ENCODE data around the gene EPAS1. TPM values are rescaled to one million over a fixed set of nuclear protein-coding genes. Genes with fewer than 3 reads are reported as not detected.
A peak's percentile ranks its signal among the peaks of the same experiment; 100 is the strongest.

EPAS1 gene
- total RNA-seq, 6 experiments from 2014 or later = 101 to 232 (median 170) TPM

DNA sequence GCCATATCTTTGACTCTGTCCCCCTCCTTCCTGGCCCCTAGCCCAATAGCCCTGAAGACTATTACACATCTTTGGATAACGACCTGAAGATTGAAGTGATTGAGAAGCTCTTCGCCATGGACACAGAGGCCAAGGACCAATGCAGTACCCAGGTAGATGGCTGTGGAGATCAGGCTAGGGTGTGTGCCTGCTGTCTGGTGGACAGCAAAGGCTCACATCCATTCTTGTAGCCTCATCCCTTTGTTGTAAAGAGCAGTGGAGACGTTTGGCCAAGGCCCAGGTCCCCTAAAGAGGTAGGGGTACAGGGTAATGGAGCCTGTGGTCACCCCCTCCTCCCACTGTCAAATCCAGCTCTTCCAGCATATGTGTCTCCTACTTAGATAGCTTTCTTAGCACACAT, 81.4 kb downstream of the EPAS1 start:
- intact Hi-C loops (cut with DNase I) = no loop called here
- no peak overlapping the region for H3K4me3 ChIP-seq
- H3K27me3 ChIP-seq = no peaks in the 10 kb centered on the region
- H3K36me3 ChIP-seq = peaks cover 33 to 98% (median 68%) of the 10 kb centered on the region in 4 donors
- no peak for DNase-seq
- no peak overlapping the region for H3K27ac ChIP-seq
- no peaks in the 10 kb centered on the region for H3K4me1 ChIP-seq
- no peaks in the 10 kb centered on the region for H3K9me3 ChIP-seq
- no peak for TF ChIP-seq POLR2A (IDR thresholded peaks at IDR 0.05)
- TF ChIP-seq, protein P1, sequence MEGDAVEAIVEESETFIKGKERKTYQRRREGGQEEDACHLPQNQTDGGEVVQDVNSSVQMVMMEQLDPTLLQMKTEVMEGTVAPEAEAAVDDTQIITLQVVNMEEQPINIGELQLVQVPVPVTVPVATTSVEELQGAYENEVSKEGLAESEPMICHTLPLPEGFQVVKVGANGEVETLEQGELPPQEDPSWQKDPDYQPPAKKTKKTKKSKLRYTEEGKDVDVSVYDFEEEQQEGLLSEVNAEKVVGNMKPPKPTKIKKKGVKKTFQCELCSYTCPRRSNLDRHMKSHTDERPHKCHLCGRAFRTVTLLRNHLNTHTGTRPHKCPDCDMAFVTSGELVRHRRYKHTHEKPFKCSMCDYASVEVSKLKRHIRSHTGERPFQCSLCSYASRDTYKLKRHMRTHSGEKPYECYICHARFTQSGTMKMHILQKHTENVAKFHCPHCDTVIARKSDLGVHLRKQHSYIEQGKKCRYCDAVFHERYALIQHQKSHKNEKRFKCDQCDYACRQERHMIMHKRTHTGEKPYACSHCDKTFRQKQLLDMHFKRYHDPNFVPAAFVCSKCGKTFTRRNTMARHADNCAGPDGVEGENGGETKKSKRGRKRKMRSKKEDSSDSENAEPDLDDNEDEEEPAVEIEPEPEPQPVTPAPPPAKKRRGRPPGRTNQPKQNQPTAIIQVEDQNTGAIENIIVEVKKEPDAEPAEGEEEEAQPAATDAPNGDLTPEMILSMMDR (IDR thresholded peaks at IDR 0.05) = no peak
- 71% methylated on average over 3 of the region's 3 CpGs for WGBS (ENCODE audit: insufficient coverage, low coverage, low lambda C conversion rate, missing lambda C conversion rate)
- no peak for ATAC-seq

DNA sequence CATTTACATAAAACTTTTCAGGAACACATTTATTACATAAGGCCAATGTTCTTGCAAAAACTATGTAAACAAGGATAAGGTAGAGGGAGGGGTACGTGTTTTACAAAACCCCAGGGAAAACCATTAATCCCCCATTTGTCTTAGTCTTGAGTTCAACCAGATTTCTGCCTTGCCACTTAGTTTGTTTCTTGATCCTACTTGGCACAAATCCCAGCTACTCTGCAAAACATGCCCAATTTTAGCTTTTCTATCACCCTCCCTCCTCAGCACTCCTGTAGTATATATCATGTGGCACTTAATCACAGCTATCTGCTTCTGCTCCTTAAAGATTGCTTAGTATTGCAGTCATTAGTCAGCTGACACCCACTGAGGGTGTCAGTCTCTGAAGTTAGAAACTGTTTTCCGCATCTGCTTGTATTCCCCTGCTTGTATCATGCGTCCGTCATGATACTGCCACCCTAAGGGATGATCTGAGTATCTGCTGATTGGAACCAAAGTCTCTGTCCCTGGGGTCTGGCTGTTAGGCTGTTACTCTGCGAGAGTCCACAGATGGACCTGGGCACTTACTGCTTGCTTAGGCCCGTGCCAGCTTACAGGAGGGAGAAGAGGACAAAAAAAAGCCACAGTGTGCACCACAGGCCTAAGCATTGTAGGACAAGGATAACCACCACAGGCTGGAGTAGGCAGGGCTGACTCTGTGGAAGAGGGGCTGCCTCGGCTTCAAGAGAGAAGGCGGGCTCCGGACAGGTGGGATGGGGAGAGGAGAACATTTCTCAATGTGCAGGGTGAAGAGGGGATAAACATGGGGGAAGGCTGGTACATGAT, 82.2 kb downstream of the EPAS1 start:
- ATAC-seq = no peak

DNA sequence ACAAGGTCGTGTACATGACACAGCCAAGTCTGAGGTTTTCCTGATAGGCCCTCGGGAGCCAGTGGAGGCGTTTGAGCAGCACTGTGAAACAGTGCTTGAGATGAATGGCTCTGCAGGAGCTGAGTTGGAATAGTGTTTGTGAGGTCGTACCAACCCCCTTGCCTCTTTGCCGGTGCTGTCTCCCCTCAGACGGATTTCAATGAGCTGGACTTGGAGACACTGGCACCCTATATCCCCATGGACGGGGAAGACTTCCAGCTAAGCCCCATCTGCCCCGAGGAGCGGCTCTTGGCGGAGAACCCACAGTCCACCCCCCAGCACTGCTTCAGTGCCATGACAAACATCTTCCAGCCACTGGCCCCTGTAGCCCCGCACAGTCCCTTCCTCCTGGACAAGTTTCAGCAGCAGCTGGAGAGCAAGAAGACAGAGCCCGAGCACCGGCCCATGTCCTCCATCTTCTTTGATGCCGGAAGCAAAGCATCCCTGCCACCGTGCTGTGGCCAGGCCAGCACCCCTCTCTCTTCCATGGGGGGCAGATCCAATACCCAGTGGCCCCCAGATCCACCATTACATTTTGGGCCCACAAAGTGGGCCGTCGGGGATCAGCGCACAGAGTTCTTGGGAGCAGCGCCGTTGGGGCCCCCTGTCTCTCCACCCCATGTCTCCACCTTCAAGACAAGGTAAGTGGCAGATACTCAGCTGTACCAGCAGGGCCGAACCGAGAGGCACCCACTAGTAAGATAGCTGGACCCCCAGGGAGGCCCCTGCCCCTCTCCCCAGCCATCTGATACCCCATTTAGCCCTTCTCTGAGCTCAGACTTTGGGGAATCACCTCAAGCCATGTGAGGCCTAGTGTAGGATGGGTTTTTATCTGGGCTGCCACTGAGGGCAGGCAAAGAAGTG, 83.1 kb downstream of the EPAS1 start:
- DNase-seq (no peak), ATAC-seq (no peak)
- no peaks in the 10 kb centered on the region for H3K4me1 ChIP-seq
- no peaks in the 10 kb centered on the region for H3K9me3 ChIP-seq
- 80% methylated on average over 1 of the region's 22 CpGs for WGBS (ENCODE audit: insufficient coverage, low coverage, low lambda C conversion rate, missing lambda C conversion rate)
- H3K27me3 ChIP-seq = no peaks in the 10 kb centered on the region
- H3K4me3 ChIP-seq = no peak overlapping the region
- TF ChIP-seq, protein P1 (IDR thresholded peaks at IDR 0.05) = no peak
- TF ChIP-seq POLR2A (IDR thresholded peaks at IDR 0.05) = no peak
- no peak overlapping the region for H3K27ac ChIP-seq
- peaks cover 29 to 99% (median 64%) of the 10 kb centered on the region in 4 donors for H3K36me3 ChIP-seq
- intact Hi-C loops (cut with DNase I) = no loop called here

More for the DNA sequence above, 82.2 kb downstream of the EPAS1 start:
- no peak overlapping the region for H3K4me3 ChIP-seq
- TF ChIP-seq, protein P1 (IDR thresholded peaks at IDR 0.05) = no peak
- TF ChIP-seq POLR2A (IDR thresholded peaks at IDR 0.05) = no peak
- H3K27me3 ChIP-seq = no peaks in the 10 kb centered on the region
- intact Hi-C loops (cut with DNase I) = no loop called here
- H3K4me1 ChIP-seq = no peaks in the 10 kb centered on the region
- WGBS (ENCODE audit: insufficient coverage, low coverage, low lambda C conversion rate, missing lambda C conversion rate) = 64% methylated on average over 8 of the region's 9 CpGs
- no peak overlapping the region for H3K27ac ChIP-seq
- no peak for DNase-seq
- no peaks in the 10 kb centered on the region for H3K9me3 ChIP-seq
- H3K36me3 ChIP-seq = peaks cover 33 to 98% (median 66%) of the 10 kb centered on the region in 4 donors

DNA sequence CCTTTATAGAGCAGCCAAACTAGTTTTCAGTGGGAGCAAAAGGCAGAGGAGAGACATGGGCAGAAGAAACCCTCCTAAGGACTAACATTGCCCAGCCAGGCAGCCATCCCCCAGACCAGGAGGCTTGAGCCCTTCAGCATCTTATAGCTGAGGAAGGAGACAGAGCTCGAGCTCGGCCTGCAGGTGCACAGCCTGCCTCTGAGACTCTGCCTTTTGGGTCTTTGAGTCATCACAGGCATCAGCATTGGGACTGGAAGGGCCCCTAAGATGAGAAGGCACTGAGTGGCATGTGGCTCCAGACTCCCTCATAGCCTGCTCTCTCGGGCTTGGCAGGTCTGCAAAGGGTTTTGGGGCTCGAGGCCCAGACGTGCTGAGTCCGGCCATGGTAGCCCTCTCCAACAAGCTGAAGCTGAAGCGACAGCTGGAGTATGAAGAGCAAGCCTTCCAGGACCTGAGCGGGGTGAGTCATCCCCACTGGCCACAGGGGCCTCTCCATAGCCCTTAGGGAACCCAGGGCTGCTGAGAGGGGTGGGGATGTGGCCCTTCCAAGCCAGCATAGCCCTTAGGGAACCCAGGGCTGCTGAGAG, 84.1 kb downstream of the EPAS1 start:
- Histone ChIP-seq H3K9me3 (no peaks in the 10 kb centered on the region), H3K4me1 (peaks cover 0 to 3% (median 0%) of the 10 kb centered on the region in 4 donors), H3K27ac (no peak overlapping the region), H3K4me3 (no peak overlapping the region), H3K36me3 (peaks cover 27 to 99% (median 62%) of the 10 kb centered on the region in 4 donors), H3K27me3 (no peaks in the 10 kb centered on the region)
- WGBS (ENCODE audit: insufficient coverage, low coverage, low lambda C conversion rate, missing lambda C conversion rate) = no CpG with 5 or more reads among the region's 8 CpGs
- intact Hi-C loops (cut with DNase I) = no loop called here
- no peak for DNase-seq
- TF ChIP-seq, protein P1 (IDR thresholded peaks at IDR 0.05) = no peak
- TF ChIP-seq POLR2A (IDR thresholded peaks at IDR 0.05) = no peak
- peak in 1 of 4 donors; percentile 3 for ATAC-seq
